Neuronal stem cell (in vitro differentiated cells): ENCODE measurements around the gene ATP8B1.

Experiments
- DNase-seq: peaks from one replicate; pipeline ENCODE4 v3.0.0-alpha.2; 2013; ENCODE audit warnings: low spot score
- H2AFZ ChIP-seq: one replicate; pipeline ENCODE4 v1.6.1; 2013; ENCODE audit warnings: mild to moderate bottlenecking, low read length, inconsistent platforms
- H2AK5ac ChIP-seq: 2 replicates; pipeline ENCODE4 v1.6.1; 2013; ENCODE audit warnings: low read depth, mild to moderate bottlenecking, inconsistent platforms, low read length, moderate library complexity, mixed read lengths
- H2BK120ac ChIP-seq: 2 replicates; pipeline ENCODE4 v1.6.1; 2013; ENCODE audit warnings: low read depth, mild to moderate bottlenecking, inconsistent platforms, low read length, moderate library complexity, mixed read lengths
- H2BK12ac ChIP-seq: one replicate; pipeline ENCODE4 v1.6.1; 2013; ENCODE audit warnings: low read length, inconsistent platforms
- H2BK15ac ChIP-seq: 2 replicates; pipeline ENCODE4 v1.6.1; 2013; ENCODE audit warnings: mild to moderate bottlenecking, low read length, inconsistent platforms, mixed read lengths
- H2BK5ac ChIP-seq: one replicate; pipeline ENCODE4 v1.6.1; 2013; ENCODE audit warnings: inconsistent platforms, mild to moderate bottlenecking, low read length, moderate library complexity
- H3K14ac ChIP-seq: one replicate; pipeline ENCODE4 v1.6.1; 2013; ENCODE audit warnings: low read length, inconsistent platforms
- H3K18ac ChIP-seq: 2 replicates; pipeline ENCODE4 v1.6.1; 2013; ENCODE audit warnings: low read length, inconsistent platforms
- H3K23ac ChIP-seq: 2 replicates; pipeline ENCODE4 v1.6.1; 2013; ENCODE audit warnings: low read depth, mild to moderate bottlenecking, mixed read lengths, low read length, inconsistent platforms; ENCODE audit not compliant: poor library complexity
- H3K27ac ChIP-seq: replicated peaks from 3 replicates; pipeline ENCODE4 v1.5.1; 2013; ENCODE audit warnings: low read length, inconsistent platforms
- H3K27me3 ChIP-seq, 3 experiments: 2 replicates each; pipeline ENCODE4 v1.6.1; 2013; ENCODE audit warnings: low read length in 3 of 3, mild to moderate bottlenecking in 2 of 3, inconsistent platforms in 1 of 3, low read depth in 1 of 3, mixed read lengths in 1 of 3, moderate library complexity in 1 of 3; ENCODE audit not compliant: control insufficient read depth in 3 of 3, insufficient read depth in 3 of 3
- H3K36me3 ChIP-seq, 2 donors: replicated peaks in 1 of 2; 2 replicates each; pipeline ENCODE4 v1.6.1; 2013; ENCODE audit warnings: low read length in 2 of 2; ENCODE audit not compliant: control insufficient read depth in 2 of 2, insufficient read depth in 2 of 2
- H3K4ac ChIP-seq: 2 replicates; pipeline ENCODE4 v1.6.1; 2013; ENCODE audit warnings: inconsistent platforms, mild to moderate bottlenecking, low read length, moderate library complexity
- H3K4me1 ChIP-seq, 2 donors: 1 replicate in 1 of 2; 2 replicates in 1 of 2; pipeline ENCODE4 v1.6.1; 2013; ENCODE audit warnings: low read length in 2 of 2, low read depth in 1 of 2; ENCODE audit not compliant: control insufficient read depth in 2 of 2, insufficient read depth in 1 of 2
- H3K4me2 ChIP-seq: one replicate; pipeline ENCODE4 v1.6.1; 2013; ENCODE audit warnings: mild to moderate bottlenecking, low read length, inconsistent platforms; ENCODE audit not compliant: insufficient read depth, poor library complexity, severe bottlenecking
- H3K4me3 ChIP-seq, 2 donors: 2 replicates each; pipeline ENCODE4 v1.5.1; 2013; ENCODE audit warnings: low read length in 2 of 2, mild to moderate bottlenecking in 2 of 2, inconsistent platforms in 1 of 2, moderate library complexity in 1 of 2
- H3K79me1 ChIP-seq: one replicate; pipeline ENCODE4 v1.6.1; 2013; ENCODE audit warnings: low read depth, mild to moderate bottlenecking, inconsistent platforms, low read length, moderate library complexity
- H3K9ac ChIP-seq: one replicate; pipeline ENCODE4 v1.6.1; 2013; ENCODE audit warnings: mild to moderate bottlenecking, low read depth, low read length, inconsistent platforms; ENCODE audit not compliant: poor library complexity
- H3K9me3 ChIP-seq, 2 donors: replicated peaks in 1 of 2; 2 replicates each; pipeline versions ENCODE3 to v1.6.1; 2013; ENCODE audit warnings: low read length in 2 of 2, mild to moderate bottlenecking in 2 of 2, inconsistent platforms in 1 of 2, low read depth in 1 of 2, mixed read lengths in 1 of 2, moderate library complexity in 1 of 2; ENCODE audit not compliant: control insufficient read depth in 2 of 2, insufficient read depth in 1 of 2
- H4K8ac ChIP-seq: one replicate; pipeline ENCODE4 v1.6.1; 2013; ENCODE audit warnings: low read depth, mild to moderate bottlenecking, inconsistent platforms, low read length, moderate library complexity
- H4K91ac ChIP-seq: one replicate; pipeline ENCODE4 v1.6.1; 2013; ENCODE audit warnings: low read length, low read depth, mild to moderate bottlenecking, inconsistent platforms; ENCODE audit not compliant: poor library complexity
- WGBS, 2 donors: extraction: QIAGEN DNeasy Blood & Tissue Kit; methylation state at CpG; one replicate each; pipeline ENCODE4 v1.1.7; 2013; ENCODE audit warnings: missing lambda C conversion rate in 2 of 2, mixed read lengths in 1 of 2; ENCODE audit not compliant: insufficient read length in 2 of 2, insufficient replicate concordance in 1 of 2; ENCODE audit errors: extremely low coverage in 2 of 2; 5-methylcytosine and 5-hydroxymethylcytosine counted together

The ATP8B1 gene

GRCh38 chr18:57813245-57813644 is 10.1 kb upstream of the ATP8B1 start:
- no peak overlapping the region for H3K18ac ChIP-seq
- peaks cover 0 to 3% of the 10 kb centered on the region in 2 donors for H3K9me3 ChIP-seq
- no peak for DNase-seq
- no peak overlapping the region for H3K4me2 ChIP-seq
- no peak overlapping the region for H2BK120ac ChIP-seq
- H3K4me3 ChIP-seq = no peak overlapping the region
- H3K23ac ChIP-seq = no peak overlapping the region
- no peaks in the 10 kb centered on the region for H3K79me1 ChIP-seq
- H3K4ac ChIP-seq = no peak overlapping the region
- H3K27me3 ChIP-seq = peaks cover 0 to 7% (median 0%) of the 10 kb centered on the region in 3 experiments
- H2AFZ ChIP-seq = no peak overlapping the region
- H2AK5ac ChIP-seq = no peak overlapping the region
- no peak overlapping the region for H3K14ac ChIP-seq
- H2BK12ac ChIP-seq = no peak overlapping the region
- no peaks in the 10 kb centered on the region for H3K36me3 ChIP-seq
- no peak overlapping the region for H3K27ac ChIP-seq
- no peak overlapping the region for H4K8ac ChIP-seq
- no peak overlapping the region for H4K91ac ChIP-seq
- no peak overlapping the region for H2BK5ac ChIP-seq
- H3K9ac ChIP-seq = no peak overlapping the region
- H2BK15ac ChIP-seq = no peak overlapping the region
- H3K4me1 ChIP-seq = no peaks in the 10 kb centered on the region

DNA sequence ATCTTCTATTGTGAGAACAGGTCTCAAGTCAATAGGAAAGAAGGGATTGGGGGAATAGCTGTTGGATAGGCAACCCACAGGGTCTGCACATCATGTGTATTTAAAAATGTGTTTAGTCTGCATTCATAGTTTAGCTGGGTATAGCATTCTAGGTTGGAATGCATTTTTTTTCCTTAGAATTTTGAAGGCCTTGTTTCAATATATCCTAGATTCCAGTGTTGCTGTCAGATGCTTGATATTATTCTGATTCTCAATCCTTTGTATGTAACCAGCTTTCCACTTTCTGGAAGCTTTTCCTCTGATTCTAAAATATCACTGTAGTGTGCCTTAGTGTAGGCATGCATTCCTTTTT is 9.0 kb upstream of the ATP8B1 start:
- no peak overlapping the region for H3K14ac ChIP-seq
- H3K9me3 ChIP-seq = peaks cover 0 to 3% of the 10 kb centered on the region in 2 donors
- H3K4me2 ChIP-seq = no peak overlapping the region
- no peak overlapping the region for H3K23ac ChIP-seq
- no peak overlapping the region for H3K9ac ChIP-seq
- no peaks in the 10 kb centered on the region for H3K4me1 ChIP-seq
- no peaks in the 10 kb centered on the region for H3K79me1 ChIP-seq
- no peak overlapping the region for H2BK120ac ChIP-seq
- H4K8ac ChIP-seq = no peak overlapping the region
- H4K91ac ChIP-seq = no peak overlapping the region
- H2BK15ac ChIP-seq = no peak overlapping the region
- DNase-seq = no peak
- no peak overlapping the region for H3K4me3 ChIP-seq
- H2BK12ac ChIP-seq = no peak overlapping the region
- no peak overlapping the region for H3K18ac ChIP-seq
- no peak overlapping the region for H3K4ac ChIP-seq
- no peak overlapping the region for H2AFZ ChIP-seq
- H3K36me3 ChIP-seq = no peaks in the 10 kb centered on the region
- peaks cover 0 to 7% (median 0%) of the 10 kb centered on the region in 3 experiments for H3K27me3 ChIP-seq
- H3K27ac ChIP-seq = no peak overlapping the region
- no peak overlapping the region for H2BK5ac ChIP-seq
- H2AK5ac ChIP-seq = no peak overlapping the region

DNA sequence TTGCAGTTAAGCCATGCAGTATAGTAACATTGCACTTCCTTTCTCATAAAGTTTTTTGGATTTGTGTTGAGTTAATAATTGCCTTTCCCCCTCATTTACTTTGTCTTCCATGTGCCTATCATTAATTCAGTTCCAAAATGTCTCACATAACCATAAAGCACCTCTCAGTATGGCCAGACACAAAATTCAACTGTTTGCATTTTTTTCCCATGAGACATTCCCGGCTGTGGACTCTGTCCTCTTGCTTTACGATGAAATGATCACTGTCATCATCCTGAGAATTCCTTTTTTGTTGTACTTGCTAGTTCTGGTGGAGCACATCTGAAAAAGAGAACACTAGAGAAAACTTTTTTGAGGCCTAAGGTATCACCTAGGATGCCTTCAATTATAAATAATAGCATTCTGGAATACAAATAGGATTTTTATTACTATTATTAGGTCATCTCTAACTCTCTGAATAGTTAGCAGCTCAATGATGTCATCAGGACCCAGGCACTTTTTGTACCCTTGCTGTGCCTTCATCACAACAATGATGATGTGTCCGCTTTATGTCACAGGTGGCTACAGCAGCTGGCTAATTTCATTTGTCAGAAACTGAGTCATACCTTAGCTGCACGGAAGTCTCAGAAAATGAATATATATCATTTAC is 8.5 kb upstream of the ATP8B1 start:
- Histone ChIP-seq H3K4me1 (no peaks in the 10 kb centered on the region), H2BK12ac (no peak overlapping the region), H2BK15ac (no peak overlapping the region), H3K27ac (no peak overlapping the region), H3K4ac (no peak overlapping the region), H3K4me3 (no peak overlapping the region), H3K36me3 (no peaks in the 10 kb centered on the region), H4K91ac (no peak overlapping the region), H3K27me3 (peaks cover 0 to 11% (median 0%) of the 10 kb centered on the region in 3 experiments), H3K9ac (no peak overlapping the region), H3K79me1 (no peaks in the 10 kb centered on the region), H2BK120ac (no peak overlapping the region), H3K9me3 (peaks cover 0 to 3% of the 10 kb centered on the region in 2 donors), H3K14ac (no peak overlapping the region), H3K4me2 (no peak overlapping the region), H4K8ac (no peak overlapping the region), H2AFZ (no peak overlapping the region), H3K18ac (no peak overlapping the region), H3K23ac (no peak overlapping the region), H2BK5ac (no peak overlapping the region), H2AK5ac (no peak overlapping the region)
- no peak for DNase-seq
- WGBS, 2 donors = no CpG with 5 or more reads among the region's 4 CpGs

DNA sequence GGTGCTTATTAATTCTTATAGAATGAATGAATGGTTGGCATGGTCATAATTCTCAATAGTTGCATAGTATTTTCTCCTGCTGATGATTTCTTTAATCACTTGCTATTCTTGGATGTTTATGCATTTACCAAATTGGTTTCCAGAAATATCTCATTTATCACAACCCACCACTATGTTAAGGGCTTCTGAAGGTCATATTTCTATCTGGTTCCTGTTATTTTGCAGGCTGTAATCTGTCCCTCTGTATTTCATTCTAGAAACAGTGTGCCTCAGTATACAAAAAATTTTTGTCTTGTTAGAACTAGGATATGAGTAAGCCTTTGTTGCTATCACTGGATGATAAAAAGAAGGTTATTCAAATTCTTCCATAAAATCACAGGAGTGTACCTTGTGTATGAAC is 6.1 kb upstream of the ATP8B1 start:
- no peak overlapping the region for H2BK15ac ChIP-seq
- no peak overlapping the region for H4K8ac ChIP-seq
- H2AFZ ChIP-seq = no peak overlapping the region
- no peak overlapping the region for H2AK5ac ChIP-seq
- H3K4me3 ChIP-seq = no peak overlapping the region
- no peak overlapping the region for H2BK12ac ChIP-seq
- peaks cover under 1 to 29% (median 10%) of the 10 kb centered on the region in 3 experiments for H3K27me3 ChIP-seq
- H4K91ac ChIP-seq = no peak overlapping the region
- no peak overlapping the region for H3K27ac ChIP-seq
- peaks cover 2 to 3% of the 10 kb centered on the region in 2 donors for H3K9me3 ChIP-seq
- H3K4me2 ChIP-seq = no peak overlapping the region
- H3K18ac ChIP-seq = no peak overlapping the region
- no peak overlapping the region for H3K9ac ChIP-seq
- no peak overlapping the region for H2BK5ac ChIP-seq
- no peaks in the 10 kb centered on the region for H3K36me3 ChIP-seq
- no peak overlapping the region for H3K14ac ChIP-seq
- no peak overlapping the region for H3K23ac ChIP-seq
- H3K4ac ChIP-seq = no peak overlapping the region
- no peak overlapping the region for H2BK120ac ChIP-seq
- H3K4me1 ChIP-seq = no peaks in the 10 kb centered on the region
- no peak for DNase-seq
- H3K79me1 ChIP-seq = no peaks in the 10 kb centered on the region
